Stimulated activated CD4-positive, alpha-beta T cell treated with anti-CD3 and anti-CD28 coated beads, Interleukin-12 subunit alpha, Interleukin-12 subunit beta, amount 100 ng/mL, for 4 hours (primary cell): ENCODE measurements around the gene PLCH1.

Experiments
- DNase-seq: peaks from one replicate; pipeline ENCODE4 v3.0.0-alpha.2; 2020

Gene PLCH1

DNA sequence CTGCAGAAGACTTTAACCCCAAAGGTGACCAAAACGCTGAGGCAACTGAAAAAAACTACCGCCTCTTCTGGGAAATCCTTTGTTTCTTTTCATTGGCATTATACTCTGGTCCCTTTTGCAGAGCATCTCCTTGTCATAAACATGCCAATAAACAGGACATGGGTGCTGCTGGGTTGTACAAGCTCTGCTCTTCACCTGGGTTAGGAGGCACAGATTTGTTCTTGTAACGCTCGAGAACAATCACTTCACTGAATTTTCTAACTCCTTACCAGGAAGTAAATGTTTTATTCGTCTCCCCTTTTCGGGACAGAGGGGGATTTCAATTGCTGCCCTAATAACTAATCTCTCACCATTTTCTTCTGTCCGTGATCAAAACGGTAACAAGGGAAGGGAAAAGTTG is 1.3 kb downstream of the PLCH1 start:
- DNase-seq: no peak

DNA sequence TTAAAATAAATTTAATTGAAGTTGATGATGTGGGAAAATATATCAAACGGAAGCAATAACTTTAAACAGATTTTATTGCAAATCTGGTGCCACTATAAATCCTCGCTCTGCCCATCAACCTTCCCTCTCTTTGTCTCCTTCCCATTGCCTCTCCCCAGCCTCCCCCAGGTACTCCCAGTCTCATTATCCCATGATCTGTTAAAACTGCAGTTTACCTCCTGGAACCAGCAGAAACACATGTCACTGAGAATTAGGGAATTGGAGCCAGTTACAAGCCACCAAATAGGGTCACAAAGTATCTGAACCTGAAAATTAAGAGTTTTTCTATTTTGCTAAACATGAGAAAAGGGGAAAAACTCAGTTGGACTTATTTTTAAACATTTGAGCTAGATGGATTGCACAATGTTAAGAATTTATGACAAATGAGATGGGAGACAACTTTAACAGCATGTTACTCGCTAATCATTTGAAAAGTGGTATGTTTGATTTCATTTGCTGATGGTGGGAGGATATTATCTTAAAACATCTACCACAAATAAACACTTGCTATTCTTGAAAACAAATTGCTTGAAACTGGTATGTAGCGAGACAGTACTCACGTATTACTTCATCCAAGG is 2.4 kb downstream of the PLCH1 start:
- DNase-seq: no peak

DNA sequence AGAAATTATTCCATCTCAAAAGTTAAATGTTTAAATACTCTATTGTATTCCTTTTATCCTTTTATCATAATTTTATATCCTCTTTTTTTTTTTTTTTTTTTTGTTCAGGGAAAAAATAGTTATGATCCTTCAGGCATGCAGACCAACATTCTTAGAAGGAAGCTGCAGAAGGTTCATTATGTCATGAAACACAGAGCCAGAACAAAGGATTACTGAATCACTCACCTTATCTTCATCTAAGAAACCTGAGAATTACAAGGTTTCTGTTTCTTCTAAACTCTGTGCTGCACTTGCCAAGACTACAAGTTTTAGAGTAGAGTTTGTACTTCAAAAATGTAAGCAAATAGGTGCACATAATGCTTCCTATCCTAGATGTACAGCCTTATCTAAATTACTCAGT is 3.3 kb downstream of the PLCH1 start:
- DNase-seq: no peak

DNA sequence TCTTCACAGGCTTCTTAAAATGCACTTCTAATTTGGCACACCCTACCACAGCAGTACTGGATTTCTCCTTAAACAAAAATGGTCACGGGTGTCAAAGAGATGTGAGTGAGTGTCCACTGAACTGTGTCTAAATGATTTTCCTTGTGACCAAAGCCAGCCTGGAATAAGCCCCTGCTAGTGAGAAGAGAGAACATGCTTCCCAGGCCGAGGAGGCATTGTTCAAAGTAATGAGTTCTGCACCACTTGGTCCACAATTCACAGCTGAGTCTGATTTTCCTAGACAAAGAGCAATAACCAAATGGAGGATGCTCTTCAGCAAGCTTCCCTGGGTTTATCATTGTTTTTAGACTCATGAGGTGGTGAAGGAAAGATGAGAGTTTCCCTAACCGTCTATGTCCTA is 3.8 kb downstream of the PLCH1 start:
- no peak for DNase-seq

DNA sequence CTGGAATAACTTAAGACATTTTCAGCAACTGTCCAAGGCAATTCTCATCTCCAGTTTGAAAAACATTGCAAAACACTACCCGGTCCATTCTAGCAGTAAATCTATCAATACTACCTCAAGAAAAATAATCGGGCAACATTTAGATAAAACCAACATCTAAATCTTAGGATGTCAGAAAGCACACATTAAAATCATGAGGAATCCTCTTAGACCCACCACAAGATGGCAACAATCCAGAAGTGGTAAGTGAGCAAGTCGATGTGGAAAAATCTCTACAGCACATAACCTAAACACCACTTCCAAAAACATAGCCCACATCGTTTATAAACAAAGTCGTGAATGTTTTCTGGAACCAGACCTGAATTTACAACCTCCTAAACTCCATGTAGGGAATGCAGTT is 5.7 kb downstream of the PLCH1 start:
- no peak for DNase-seq

DNA sequence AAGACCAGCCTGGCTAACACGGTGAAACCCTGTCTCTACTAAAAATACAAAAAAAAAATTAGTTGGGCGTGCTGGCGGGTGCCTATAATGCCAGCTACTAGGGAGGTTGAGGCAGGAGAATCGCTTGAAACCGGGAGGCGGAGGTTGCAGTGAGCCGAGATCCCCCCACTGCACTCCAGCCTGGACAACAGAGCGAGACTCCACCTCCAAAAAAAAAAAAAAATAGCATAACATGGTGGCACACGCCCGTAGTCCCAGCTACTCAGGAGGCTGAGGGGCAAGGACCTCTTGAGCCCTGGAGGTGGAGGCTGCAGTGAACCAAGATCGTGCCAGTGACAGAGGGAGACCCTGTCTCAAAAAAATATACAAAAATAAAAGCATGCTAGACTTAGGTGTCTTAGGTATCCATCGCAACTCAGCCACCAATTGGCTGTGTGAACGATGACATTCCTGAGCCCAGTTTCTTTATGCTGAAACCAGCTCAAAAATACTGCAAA is 6.2 kb downstream of the PLCH1 start:
- no peak for DNase-seq

DNA sequence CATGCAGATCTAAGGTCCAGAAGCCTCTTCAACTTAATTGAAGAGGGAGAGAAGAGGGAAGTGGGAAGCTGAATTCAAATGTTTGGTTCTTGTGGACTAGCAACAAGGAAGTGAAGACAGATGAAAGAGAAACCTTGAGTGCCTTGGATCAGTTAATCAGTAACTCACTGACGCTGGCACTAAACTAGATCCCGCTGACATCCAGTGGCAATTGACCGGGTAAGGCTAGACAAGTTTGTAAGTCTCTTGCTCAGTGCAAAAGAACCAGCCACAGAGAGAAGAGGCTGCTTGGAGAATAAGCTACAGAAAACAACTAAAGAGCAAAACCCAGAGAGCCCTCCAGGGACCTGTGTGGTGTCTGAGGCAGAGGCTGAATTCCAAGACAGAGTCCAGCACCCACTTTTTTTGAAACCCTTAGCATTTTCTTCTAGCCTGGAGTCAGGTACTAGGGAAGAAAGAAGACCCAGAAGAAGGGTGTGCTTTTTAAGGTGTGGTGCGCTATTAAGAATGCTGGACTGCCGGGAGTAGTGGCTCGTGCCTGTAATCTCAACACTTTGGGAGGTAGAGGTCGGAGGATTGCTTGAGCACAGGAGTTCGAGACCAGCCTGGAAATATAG is 6.9 kb downstream of the PLCH1 start:
- no peak for DNase-seq

DNA sequence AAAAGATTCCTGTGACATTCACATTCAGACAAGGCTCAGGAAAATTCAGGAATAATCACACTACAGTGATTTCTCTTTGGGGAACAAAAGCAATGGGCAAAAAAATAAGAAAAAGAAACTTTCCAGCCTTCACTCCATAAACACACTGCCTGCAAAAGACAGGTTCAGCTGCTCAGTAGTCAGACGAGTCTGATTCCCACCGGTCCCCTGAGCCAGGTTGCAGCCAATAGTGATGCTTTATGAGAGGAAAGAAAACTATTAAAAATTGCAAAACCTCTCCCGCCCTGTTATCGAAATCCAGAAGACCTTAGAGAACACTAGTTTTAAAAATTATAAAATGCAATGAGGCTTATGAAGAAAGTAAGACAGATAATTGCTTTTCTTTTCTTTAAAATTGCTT is 8.5 kb downstream of the PLCH1 start:
- no peak for DNase-seq

DNA sequence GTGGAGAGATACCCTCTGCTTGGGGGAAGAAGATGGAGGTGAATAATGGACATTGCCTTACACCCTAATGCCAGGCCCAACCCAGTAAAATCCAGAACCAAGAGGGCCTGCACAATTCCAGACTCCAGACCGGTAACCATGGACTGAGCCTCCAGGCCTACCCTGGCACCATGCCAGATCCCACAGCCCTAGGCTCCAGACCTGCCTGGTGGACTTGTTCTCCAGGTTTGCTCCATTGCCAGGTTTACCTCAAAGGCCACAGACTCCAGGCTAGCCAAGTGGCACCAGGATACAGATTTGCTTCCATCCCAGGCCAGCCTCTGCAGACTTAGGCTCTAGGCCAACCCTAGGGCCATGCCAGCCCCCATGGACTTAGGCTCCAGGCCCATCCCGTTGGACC is 14.0 kb downstream of the PLCH1 start:
- no peak for DNase-seq

DNA sequence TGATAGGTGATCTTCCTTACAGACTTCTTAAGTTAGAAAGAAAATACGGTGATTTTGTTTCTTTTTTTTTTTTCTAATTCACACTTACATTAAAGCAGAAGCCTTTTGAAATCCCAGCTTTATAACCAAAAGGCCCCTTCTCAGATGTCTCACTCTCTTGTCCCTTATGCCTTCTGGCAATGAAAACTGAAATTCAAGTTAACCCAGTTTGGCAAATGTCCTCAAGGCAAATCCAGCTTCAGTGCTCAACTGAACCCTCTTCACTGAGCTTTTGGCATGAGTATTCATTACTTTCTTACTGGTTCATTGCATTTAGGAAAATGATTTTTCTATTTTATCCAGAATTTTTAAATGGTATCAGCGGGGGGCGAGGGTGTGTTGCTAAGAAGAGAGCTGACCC is 17.0 kb downstream of the PLCH1 start:
- no peak for DNase-seq

DNA sequence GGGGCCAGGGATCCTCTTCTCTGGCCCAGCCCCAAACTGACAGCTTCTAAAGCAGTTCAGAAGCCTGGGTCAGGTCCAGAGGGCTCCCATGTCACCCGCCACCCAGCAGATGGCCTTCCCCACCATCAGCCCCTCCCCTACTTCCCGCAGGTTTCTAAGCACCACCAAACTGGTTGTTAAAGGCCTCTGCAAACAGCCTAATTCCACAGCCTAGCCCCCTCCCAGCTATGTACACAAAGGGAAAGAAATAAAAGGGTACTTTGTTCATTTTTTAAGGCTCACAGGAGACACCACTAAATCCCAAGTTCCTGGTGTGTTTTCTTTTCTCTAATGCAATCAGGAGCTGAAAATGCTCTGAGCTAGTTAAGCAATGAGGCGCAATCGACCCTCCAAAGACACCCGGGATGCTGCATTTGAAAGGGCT is 30.6 kb downstream of the PLCH1 start:
- DNase-seq: no peak

DNA sequence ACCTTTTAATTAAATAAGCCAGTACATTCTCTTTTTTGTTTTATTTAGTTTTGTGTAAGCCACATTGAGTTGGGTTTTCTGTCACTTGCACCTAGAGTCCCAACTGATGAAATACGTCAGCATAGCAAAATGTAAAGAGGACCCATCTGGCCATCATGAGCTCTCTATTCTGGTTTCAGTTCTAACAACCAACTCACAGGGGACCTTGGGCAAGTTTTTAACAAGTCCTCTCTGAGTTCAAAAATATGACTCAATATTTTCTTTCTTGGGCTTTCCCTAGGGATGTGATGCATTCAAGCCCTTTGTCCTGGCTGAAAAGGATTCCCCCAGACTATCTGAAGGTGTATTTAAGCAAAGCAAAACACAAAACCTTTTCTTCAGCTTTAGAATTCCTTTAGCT is 32.9 kb downstream of the PLCH1 start:
- no peak for DNase-seq

DNA sequence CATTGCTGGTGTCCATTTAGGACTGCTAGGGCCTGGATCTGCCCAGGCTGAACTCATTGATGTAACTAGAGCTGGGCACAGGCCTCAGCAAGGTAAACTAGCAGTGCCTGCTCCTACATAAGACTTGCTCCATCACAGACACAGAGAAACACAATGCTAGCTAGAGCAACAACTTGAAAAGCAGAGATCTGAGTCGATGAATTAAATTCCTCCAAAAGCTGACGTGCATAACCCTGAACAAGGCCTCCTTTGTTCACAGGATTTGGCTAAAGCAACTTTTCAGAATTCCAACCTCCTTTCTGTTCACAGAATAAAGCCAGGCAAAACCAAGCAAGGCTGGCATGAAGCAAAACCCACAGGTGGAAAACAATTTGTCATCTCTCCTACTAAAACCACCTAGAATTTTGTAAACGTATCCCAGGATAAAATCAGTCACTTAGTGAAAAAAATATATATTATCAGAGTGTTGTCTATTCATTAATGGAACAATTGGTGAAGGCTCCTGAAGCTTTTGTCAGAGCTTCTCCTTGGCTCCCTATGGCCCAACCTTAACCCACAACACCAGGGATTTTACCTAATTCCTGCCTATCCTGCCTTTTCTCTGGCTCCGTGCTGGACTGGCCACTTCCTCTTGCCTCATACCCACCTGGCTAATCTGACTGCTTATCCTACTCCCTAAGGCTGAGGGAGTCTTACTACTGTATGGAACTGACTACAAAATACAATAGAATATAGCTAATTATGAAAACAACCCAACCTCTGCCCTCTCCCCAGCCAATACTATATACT is 39.9 kb downstream of the PLCH1 start:
- DNase-seq: no peak

DNA sequence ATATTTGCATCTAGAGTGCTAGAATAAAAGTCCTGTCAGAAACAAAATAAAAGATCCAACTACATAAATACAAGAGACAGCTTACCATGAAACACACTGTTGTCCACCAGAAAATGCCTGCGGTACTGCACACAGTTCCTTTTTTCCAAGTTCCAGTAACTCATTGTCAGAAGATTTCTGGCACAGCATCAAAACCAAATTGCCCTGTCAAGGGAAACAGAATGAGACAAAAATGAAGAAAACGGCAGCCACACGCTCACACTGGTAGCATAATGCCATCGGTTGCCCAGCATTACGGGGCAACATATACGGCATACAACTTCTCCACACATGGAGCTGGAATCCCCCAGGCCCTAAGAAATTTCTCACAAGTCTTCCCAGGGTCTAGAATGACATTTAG is 40.8 kb downstream of the PLCH1 start:
- DNase-seq: no peak

DNA sequence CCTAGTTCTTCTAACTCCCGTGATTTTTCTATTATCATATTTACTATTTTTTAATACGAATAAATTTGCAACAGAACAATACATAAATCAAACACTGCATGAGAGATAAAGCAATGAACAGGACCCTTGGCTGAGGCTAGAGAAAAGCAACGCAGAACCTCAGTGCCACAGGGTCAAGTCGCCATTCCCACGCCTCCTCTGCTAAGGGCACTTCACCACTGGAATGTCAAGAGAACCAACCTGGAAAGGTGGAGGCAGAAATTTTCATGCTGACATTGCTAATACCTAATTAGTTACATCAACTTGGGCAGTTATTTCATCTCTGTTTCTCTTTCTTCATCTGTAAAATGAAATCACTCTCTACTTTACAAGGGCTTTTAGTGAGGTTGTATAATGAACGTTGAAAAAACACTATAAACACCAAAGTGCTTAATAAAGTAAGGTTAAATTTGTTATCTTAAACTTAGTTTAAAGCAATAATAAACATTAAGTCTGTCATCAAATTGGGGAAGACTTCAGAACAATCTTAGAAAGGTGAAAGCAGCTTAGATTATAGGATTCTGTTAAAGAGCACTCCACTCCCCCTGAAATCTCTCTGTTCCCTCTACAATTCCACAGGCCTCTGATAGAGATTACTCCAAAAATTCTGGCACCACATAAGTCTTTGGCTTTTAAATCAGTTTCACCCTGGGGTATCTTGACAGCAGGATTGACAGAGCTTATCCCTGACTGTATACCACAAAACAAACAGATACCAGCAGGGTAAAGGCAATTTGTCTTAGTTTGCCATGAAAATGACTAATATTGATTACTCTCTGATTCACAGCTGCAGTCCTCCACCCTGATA is 41.9 kb downstream of the PLCH1 start:
- DNase-seq: no peak

DNA sequence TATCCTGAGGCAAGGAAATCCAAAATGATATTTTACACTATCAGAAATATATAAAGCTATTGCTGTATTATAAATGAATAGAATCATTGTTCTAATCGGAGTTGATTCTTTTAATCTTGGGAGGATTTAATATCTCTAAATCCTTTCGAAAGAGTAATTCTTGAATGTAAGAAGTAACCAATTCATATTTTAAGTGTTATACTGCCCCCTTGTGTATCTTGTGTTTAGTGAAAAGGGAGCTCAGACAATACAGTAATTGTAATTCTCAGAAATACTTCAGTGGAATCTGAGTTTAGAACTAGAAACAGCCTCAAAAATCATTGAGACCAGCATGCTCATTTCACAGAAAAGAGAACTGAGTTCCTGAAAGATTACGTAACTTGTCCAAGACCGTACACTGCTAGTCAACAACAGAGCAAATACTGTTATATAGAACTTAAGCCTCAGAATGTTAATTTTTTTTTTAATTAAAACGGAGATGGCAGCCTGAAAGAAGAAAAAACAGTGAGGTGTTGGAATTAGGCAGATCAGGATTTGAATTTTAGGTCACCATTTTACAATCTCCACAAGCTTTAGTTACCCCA is 42.9 kb downstream of the PLCH1 start:
- no peak for DNase-seq

DNA sequence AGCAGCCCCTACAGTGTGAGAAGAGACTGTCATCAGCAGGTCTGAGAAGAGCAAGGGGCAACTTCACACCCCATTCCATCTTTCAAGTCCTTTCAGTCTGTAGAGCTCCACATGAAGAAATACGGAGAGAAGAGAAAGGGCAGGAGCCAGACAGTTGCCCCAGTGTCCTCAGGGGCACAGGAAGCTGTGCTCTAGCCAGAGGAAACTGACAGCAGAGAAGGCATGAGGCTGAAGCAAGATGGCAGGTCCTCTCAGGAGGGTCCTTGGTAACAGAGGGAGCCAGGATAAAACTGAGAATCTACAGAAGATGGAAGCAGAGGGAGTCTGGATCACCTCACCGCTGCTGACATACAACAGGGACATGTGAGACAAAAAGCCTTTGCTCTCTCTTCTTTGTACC is 47.3 kb downstream of the PLCH1 start:
- no peak for DNase-seq

DNA sequence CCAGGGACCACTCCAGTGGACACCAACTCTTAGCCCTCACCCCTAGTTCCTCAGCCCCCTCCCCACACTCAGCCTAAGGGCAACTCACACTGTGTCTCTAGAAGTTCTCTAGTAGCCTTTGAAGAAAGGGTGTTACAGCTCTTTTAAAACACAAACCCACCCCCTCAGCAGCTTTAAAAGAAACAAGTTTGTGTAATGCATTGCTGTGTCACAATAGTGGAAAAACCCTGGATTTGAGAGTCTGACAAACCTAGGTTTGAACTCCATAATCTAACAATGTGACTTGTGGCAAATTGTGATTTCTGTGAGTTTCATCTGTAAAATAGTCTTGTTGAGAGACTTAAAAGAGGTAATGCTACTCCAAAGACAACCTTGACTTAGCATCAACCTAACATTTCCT is 54.0 kb downstream of the PLCH1 start:
- no peak for DNase-seq

DNA sequence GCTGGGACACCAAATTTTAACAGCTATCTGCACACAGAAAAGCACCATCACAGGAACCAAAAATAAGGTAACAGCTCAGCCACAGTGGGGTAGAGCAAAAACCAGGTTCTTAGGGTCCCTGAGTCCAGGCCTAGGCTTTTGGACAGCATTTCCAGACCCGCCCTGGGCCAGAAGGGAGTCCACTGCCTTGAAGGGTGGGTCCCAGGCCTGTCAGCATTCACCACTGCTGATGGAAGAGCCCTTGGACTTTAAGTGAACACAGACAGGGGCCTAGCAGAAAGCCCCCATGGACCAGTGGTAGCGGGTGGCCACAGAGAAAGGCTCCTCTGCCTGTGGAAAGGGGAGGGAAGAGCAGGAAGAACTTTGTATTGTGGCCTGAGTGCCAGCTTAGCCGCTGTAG is 56.4 kb downstream of the PLCH1 start:
- no peak for DNase-seq

DNA sequence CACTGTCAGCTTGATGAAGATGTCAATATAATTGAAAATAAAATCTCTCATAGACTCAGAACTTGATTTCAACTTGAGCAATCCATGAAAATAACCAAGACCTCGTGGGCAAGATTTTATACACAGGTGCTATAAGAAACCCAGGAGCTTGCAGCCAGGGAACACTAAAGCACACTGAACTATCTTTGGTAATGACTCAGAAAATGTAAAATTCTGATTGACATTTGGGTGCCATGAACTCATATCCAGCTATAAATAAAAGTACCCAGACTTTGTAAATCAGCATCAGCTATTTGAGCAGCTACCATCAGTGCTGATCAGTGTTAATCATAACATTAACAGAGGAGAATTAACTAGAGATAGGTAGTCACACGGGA is 61.5 kb downstream of the PLCH1 start:
- no peak for DNase-seq

DNA sequence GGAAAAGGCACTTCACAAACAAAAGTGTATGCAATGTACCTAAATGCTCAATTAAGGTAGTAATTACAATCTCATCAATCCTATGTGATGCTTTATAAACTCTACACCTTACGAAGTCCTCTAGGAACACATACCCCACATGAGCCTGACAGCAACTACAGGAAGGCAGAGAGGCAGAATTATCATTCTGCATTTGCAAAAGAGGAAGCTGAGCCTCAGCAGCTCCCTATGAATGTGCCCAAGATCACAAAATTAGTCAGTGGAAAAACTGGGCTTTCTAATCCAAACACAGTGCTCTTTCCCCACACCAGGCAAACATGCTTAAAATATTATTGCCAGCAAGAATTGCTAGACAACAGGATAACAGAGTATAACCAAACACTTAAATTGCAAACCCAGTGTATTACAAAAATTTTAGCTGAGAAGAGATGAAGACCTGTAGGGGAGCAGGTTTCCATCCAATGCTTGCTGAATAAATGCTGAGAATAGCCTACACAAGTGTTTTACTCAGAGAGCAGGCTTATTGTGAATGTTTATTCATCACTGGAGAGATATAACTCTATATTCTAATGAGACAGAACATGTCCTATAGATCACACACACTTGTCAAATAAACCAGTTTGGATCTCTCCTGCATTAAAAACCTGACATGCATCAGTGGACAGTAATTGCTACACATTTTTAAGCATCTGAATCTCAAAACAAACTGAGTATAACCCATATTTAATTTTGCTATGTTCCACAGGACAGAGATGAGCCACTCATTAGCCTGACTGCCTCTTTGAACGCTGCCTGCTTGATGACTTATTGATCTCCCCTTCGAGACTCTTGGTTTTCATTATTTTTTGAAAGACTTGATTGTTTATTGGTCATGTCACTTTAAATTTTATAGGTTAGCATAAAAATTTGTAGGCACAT is 62.2 kb downstream of the PLCH1 start:
- no peak for DNase-seq
